Measurements from ENCODE around the gene GATC. TPM values are rescaled to one million over a fixed set of nuclear protein-coding genes. Genes with fewer than 3 reads are reported as not detected.

The GATC gene
- total and polyA plus RNA-seq, 7 donors = 6.4 to 17.6 (median 9.1) TPM

GRCh38 chr12:120421701-120422100, 24.5 kb upstream of the GATC start:
- Histone ChIP-seq H3K4me1 (no peaks in the 10 kb centered on the region), H3K9me3 (no peaks in the 10 kb centered on the region), H3K4me3 (no peak overlapping the region), H3K27me3 (ENCODE audit: insufficient read depth in 3 of 3, low read length in 2 of 3) (peaks cover 0 to 7% (median 1%) of the 10 kb centered on the region in 3 donors), H3K27ac (no peak overlapping the region), H3K36me3 (ENCODE audit: insufficient read depth in 1 of 2, low read depth in 1 of 2) (no peaks in the 10 kb centered on the region)
- TF ChIP-seq CTCF (IDR thresholded peaks at IDR 0.05) = no peak
- intact Hi-C loops (cut with DNase I) = no loop called here
- DNase-seq (no peak), ATAC-seq (no peak)
- 84 to 89% (median 85%) methylated on average over 3 to 4 of the region's 4 CpGs for WGBS, 3 donors

DNA sequence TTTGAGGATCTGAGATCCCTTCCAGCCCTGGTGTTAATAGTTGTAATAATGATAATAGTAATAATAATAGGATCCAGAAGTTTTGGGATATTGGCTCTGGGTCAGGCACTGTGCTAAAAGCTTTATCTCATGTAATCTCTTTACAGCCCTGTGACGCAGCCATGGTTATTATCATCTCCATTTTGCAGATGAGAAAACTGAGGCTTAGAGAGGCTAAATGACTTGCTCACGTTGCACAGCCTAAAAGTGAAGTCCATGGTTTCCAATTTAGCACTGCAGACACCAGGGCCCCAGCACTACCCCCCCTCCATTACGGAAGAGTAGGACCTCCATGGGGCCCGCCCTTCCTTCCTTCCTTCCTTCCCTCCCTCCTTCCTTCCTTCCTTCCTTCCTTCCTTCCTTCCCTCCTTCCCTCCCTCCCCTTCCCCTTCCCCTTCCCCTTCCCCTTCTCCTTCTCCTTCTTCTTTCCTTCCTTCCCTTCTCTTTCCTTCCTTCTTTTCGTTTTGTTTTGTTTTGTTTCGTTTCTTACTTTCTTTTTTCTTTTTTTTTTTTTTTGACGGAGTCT, 23.3 kb upstream of the GATC start:
- Histone ChIP-seq H3K27ac (no peak overlapping the region), H3K9me3 (no peaks in the 10 kb centered on the region), H3K4me1 (no peaks in the 10 kb centered on the region), H3K27me3 (ENCODE audit: insufficient read depth in 3 of 3, low read length in 2 of 3) (peaks cover 0 to 2% (median 0%) of the 10 kb centered on the region in 3 donors), H3K36me3 (ENCODE audit: insufficient read depth in 1 of 2, low read depth in 1 of 2) (no peaks in the 10 kb centered on the region), H3K4me3 (no peak overlapping the region)
- no peak for ATAC-seq
- 57 to 60% (median 58%) methylated on average over 7 of the region's 7 CpGs for WGBS, 3 donors
- no peak for TF ChIP-seq CTCF (IDR thresholded peaks at IDR 0.05)
- intact Hi-C loops (cut with DNase I) = no loop called here
- DNase-seq = no peak

DNA sequence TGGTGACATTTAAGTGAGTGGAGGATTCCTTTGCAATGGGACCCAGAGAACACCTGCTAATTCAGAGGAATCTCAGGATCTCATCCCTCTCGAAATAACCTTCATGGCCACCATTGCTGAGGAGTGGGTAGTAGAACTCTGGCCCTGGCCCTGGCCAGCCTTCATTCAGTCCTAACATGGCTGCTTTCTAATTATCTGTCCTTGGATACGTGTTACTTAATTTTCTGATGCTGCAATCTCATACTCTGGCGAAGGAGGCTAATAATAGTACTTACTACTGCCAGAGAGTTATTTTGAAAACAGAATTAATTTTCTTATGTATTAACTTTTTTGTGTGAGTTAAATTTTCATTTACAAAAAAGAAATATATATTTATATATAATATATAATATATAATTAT, 20.4 kb upstream of the GATC start:
- ATAC-seq = peak in 2 of 4 donors; percentile 47 to 53
- 53 to 77% (median 64%) methylated on average over 3 of the region's 3 CpGs for WGBS, 3 donors
- intact Hi-C loops (cut with DNase I) = loop anchor here in 1 of 2 donors (5.0 kb wide), 1 partner anchor 103 kb away; no protein-coding TSS in a partner anchor
- TF ChIP-seq CTCF (IDR thresholded peaks at IDR 0.05) = no peak
- Histone ChIP-seq H3K27ac (no peak overlapping the region), H3K4me3 (no peak overlapping the region), H3K9me3 (no peaks in the 10 kb centered on the region), H3K4me1 (no peaks in the 10 kb centered on the region), H3K27me3 (ENCODE audit: insufficient read depth in 3 of 3, low read length in 2 of 3) (peaks cover 0 to 4% (median 0%) of the 10 kb centered on the region in 3 donors), H3K36me3 (ENCODE audit: insufficient read depth in 1 of 2, low read depth in 1 of 2) (no peaks in the 10 kb centered on the region)
- DNase-seq = no peak

- Histone ChIP-seq H3K4me1 (no peaks in the 10 kb centered on the region), H3K27ac (no peak overlapping the region), H3K27me3 (ENCODE audit: insufficient read depth in 3 of 3, low read length in 2 of 3) (peaks cover 0 to 4% (median 0%) of the 10 kb centered on the region in 3 donors), H3K9me3 (no peaks in the 10 kb centered on the region), H3K4me3 (no peak overlapping the region), H3K36me3 (ENCODE audit: insufficient read depth in 1 of 2, low read depth in 1 of 2) (no peaks in the 10 kb centered on the region)
- 53 to 62% (median 54%) methylated on average over 8 of the region's 8 CpGs for WGBS, 3 donors
- DNase-seq (no peak), ATAC-seq (no peak)
- TF ChIP-seq CTCF (IDR thresholded peaks at IDR 0.05) = no peak
- intact Hi-C loops (cut with DNase I) = loop anchor here in 1 of 2 donors (2.0 to 5.0 kb wide), 2 partner anchors 72 to 106 kb away; no protein-coding TSS in a partner anchor
Measured at GRCh38 chr12:120428597-120429229, 17.5 kb upstream of the GATC start.
